ENCODE results near the gene CAMK2G. TPM values are rescaled to one million over a fixed set of nuclear protein-coding genes. Genes with fewer than 3 reads are reported as not detected.
"Not testable (repeated sequence)": the region's sequence is repeated elsewhere in the genome, so short reads cannot be mapped to it uniquely, and the experiment has no call there.

Gene CAMK2G
- polyA plus RNA-seq, 1 experiment: 43.8 TPM

DNA sequence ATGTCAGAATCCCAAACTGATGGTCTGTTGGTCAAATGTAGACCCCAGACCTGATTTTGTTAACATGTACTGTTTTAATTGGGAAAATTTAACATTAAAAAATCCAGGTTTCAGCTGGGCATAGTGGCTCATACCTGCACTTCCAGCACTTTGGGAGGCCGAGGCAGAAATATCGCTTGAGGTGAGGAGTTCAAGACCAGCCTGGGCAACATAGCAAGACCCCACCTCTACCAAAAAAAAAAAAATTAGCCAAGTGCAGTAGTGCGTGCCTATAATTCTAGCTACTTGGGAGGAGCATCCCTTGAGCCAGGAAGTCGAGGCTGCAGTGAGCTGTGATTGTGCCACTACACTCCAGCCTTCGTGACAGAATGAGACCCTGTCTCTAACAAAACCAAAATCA, 15.9 kb upstream of the CAMK2G start:
- DNase-seq (ENCODE audit: low read depth): no peak
- no peaks in the 10 kb centered on the region for H3K36me3 ChIP-seq (ENCODE audit: control insufficient read depth, insufficient read depth, low read length)
- POLR2A ChIA-PET: interaction anchor here (0.6 kb wide), 1 partner anchor 9 kb away, joined by 9 read pairs; no protein-coding TSS in a partner anchor
- no peak for TF ChIP-seq CTCF (IDR thresholded peaks at IDR 0.05; ENCODE audit: insufficient read depth, low read depth, low read length)
- CTCF ChIA-PET: interaction anchor here (0.6 to 26.0 kb wide), 7 partner anchors 9 to 191 kb away, joined by 3 to 484 read pairs (median 5); no protein-coding TSS in a partner anchor
- no peaks in the 10 kb centered on the region for H3K27me3 ChIP-seq (ENCODE audit: control insufficient read depth, insufficient read depth, low read length)
- H3K4me3 ChIP-seq (ENCODE audit: low read depth, low read length): no peak overlapping the region

DNA sequence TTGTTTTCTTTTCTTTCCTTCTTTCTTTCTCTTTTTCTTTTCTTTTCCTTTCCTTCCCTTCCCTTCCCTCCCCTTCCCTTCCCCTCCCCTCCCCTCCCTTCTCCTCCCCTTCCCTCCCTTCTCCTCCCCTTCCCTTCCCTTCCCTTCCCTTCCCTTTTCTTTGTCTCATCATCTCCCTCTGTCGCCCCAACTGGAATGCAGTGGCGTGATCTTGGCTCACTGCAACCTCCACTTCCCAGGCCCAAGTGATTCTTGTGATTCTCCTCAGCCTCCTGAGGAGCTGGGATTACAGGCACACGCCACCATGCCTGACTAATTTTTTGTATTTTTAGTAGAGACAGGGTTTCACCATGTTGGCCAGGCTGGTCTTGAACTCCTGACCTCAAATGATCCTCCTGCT, 15.1 kb upstream of the CAMK2G start:
- DNase-seq (ENCODE audit: low read depth); POLR2A ChIA-PET; H3K36me3 ChIP-seq (ENCODE audit: control insufficient read depth, insufficient read depth, low read length); H3K27me3 ChIP-seq (ENCODE audit: control insufficient read depth, insufficient read depth, low read length); H3K4me3 ChIP-seq (ENCODE audit: low read depth, low read length): not testable (repeated sequence)
- CTCF ChIA-PET: interaction anchor here (0.9 to 26.0 kb wide), 9 partner anchors 10 to 214 kb away, joined by 3 to 484 read pairs (median 5); no protein-coding TSS in a partner anchor

DNA sequence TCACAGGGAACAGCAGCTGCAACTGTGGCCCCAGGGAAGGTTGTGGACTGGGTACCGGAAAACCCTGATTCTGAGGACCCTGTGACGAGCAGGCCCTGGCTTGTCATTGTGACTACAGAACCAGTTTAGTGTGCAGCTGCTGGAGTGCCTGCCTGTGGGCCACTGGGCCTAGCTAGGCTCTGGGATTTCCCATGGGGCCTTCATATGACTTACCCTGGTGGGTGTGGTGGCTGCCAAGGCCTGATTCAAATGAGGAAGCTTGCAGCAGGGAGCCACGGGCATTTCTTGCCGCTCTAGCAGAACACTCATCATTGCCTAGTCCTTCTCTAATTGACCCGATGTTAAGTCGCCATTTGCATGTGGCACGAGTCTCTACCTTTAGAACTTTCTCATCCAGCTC, 14.7 kb upstream of the CAMK2G start:
- Histone ChIP-seq H3K36me3 (ENCODE audit: control insufficient read depth, insufficient read depth, low read length) (no peaks in the 10 kb centered on the region), H3K4me3 (ENCODE audit: low read depth, low read length) (no peak overlapping the region), H3K27me3 (ENCODE audit: control insufficient read depth, insufficient read depth, low read length) (no peaks in the 10 kb centered on the region)
- CTCF ChIA-PET: interaction anchor here (1.3 to 26.0 kb wide), 7 partner anchors 11 to 214 kb away, joined by 3 to 484 read pairs (median 10); no protein-coding TSS in a partner anchor
- DNase-seq (ENCODE audit: low read depth): no peak
- POLR2A ChIA-PET: no interaction called here
- TF ChIP-seq CTCF (IDR thresholded peaks at IDR 0.05; ENCODE audit: insufficient read depth, low read depth, low read length): no peak

- no peak for DNase-seq (ENCODE audit: low read depth)
- ChIA-PET POLR2A (interaction anchor here (0.5 kb wide), 1 partner anchor 45 kb away, joined by 3 read pairs; no protein-coding TSS in a partner anchor), CTCF (interaction anchor here (1.2 to 26.0 kb wide), 11 partner anchors 10 to 214 kb away, joined by 3 to 484 read pairs (median 5); no protein-coding TSS in a partner anchor)
- H3K27me3 ChIP-seq (ENCODE audit: control insufficient read depth, insufficient read depth, low read length): no peaks in the 10 kb centered on the region
- TF ChIP-seq CTCF (IDR thresholded peaks at IDR 0.05; ENCODE audit: insufficient read depth, low read depth, low read length): no peak
- H3K36me3 ChIP-seq (ENCODE audit: control insufficient read depth, insufficient read depth, low read length): no peaks in the 10 kb centered on the region
- no peak overlapping the region for H3K4me3 ChIP-seq (ENCODE audit: low read depth, low read length)
Observed at GRCh38 chr10:73888514-73888913, 14.2 kb upstream of the CAMK2G start.

- CTCF ChIA-PET: interaction anchor here (0.5 to 26.0 kb wide), 28 partner anchors 9 to 326 kb away, joined by 3 to 484 read pairs (median 6); no protein-coding TSS in a partner anchor
- POLR2A ChIA-PET: interaction anchor here (0.6 to 1.0 kb wide), 5 partner anchors 22 to 381 kb away, joined by 3 to 7 read pairs (median 4); partner anchors contain the start of gene VCL
- H3K27me3 ChIP-seq (ENCODE audit: control insufficient read depth, insufficient read depth, low read length): no peaks in the 10 kb centered on the region
- H3K4me3 ChIP-seq (ENCODE audit: low read depth, low read length): no peak overlapping the region
- TF ChIP-seq CTCF (IDR thresholded peaks at IDR 0.05; ENCODE audit: insufficient read depth, low read depth, low read length): no peak
- H3K36me3 ChIP-seq (ENCODE audit: control insufficient read depth, insufficient read depth, low read length): no peaks in the 10 kb centered on the region
- DNase-seq (ENCODE audit: low read depth): peak; percentile 65
Observed at GRCh38 chr10:73887294-73888039, 13.1 kb upstream of the CAMK2G start.
